ENCODE measurements around the gene CUL4A. TPM values are rescaled to one million over a fixed set of nuclear protein-coding genes. Genes with fewer than 3 reads are reported as not detected.

Gene CUL4A
- total and polyA plus RNA-seq, 9 of the 15 experiments (the other 6 are each of a cell fraction or from before 2014, with no cell fraction given), result 21.1 to 92.0 (median 63.2) TPM

DNA sequence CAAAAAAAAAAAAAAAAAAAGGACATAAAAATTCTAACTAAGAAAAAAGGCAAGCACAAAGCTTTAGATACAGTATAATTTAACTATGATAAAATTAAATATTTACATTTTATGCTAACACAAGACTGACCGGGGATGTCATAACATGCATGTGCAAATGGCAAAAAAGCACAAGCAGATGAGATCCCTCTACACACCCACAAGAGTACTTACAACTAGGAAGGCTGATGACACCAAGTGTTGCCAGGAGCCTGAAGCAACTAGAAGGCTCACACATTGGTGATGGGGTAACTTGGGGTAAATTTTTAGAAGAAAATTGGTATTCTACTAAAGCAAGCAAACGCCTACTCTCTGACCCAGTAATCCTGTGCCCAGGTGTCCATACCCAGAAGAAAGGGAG is 7.6 kb upstream of the CUL4A start (continued):
- TF ChIP-seq, protein P1, sequence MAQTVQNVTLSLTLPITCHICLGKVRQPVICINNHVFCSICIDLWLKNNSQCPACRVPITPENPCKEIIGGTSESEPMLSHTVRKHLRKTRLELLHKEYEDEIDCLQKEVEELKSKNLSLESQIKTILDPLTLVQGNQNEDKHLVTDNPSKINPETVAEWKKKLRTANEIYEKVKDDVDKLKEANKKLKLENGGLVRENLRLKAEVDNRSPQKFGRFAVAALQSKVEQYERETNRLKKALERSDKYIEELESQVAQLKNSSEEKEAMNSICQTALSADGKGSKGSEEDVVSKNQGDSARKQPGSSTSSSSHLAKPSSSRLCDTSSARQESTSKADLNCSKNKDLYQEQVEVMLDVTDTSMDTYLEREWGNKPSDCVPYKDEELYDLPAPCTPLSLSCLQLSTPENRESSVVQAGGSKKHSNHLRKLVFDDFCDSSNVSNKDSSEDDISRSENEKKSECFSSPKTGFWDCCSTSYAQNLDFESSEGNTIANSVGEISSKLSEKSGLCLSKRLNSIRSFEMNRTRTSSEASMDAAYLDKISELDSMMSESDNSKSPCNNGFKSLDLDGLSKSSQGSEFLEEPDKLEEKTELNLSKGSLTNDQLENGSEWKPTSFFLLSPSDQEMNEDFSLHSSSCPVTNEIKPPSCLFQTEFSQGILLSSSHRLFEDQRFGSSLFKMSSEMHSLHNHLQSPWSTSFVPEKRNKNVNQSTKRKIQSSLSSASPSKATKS (CRISPR knock-in tag; IDR thresholded peaks at IDR 0.05), result no peak

DNA sequence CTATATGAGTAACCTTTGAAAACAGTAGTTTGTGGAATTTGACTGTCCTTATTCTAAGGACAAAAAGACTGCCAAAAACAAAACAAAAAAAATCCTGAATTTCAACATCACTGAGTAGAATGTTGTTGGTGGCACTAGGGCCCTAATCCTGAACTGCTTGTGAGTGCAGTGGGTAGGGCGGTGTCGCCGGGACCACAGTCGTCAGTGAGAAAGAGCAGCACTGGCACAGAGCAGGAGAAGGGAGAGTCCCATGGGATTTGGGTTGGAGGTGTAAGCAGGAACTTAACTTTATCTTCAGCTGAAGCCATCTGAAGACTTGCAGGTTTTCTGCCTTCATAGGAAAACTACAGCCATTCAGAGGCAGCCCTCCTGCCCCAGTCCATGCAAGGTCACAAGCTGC is 6.5 kb upstream of the CUL4A start:
- Histone ChIP-seq H3K4me3 (no peak overlapping the region), H3K9me1 (ENCODE audit: control insufficient read depth, insufficient read depth, low read length) (peaks cover 5% of the 10 kb centered on the region), H3K79me2 (ENCODE audit: control insufficient read depth, insufficient read depth, low read length) (peaks cover 82% of the 10 kb centered on the region), H4K20me1 (replicated peaks; ENCODE audit: control insufficient read depth, insufficient read depth, low read length) (peaks cover 12% of the 10 kb centered on the region; the same call in 1 of the 2 replicates), H3K27me3 (ENCODE audit: control insufficient read depth in 2 of 2, insufficient read depth in 2 of 2, low read length in 2 of 2) (no peaks in the 10 kb centered on the region), H3K36me3 (ENCODE audit: control insufficient read depth, insufficient read depth, low read length) (peaks cover 90% of the 10 kb centered on the region), H2AFZ (ENCODE audit: low read depth, low read length) (no peak overlapping the region), H3K4me1 (replicated peaks in 1 of 2; ENCODE audit: control insufficient read depth in 2 of 2, insufficient read depth in 2 of 2, low read length in 2 of 2) (peaks cover 15 to 21% of the 10 kb centered on the region in 2 experiments; a peak in 4 of 5 replicates), H3K4me2 (ENCODE audit: insufficient read depth, low read length) (no peak overlapping the region), H3K9ac (ENCODE audit: insufficient read depth in 1 of 2, low read depth in 2 of 2, low read length in 2 of 2) (peak overlapping the region in 1 of 2 experiments; percentile 71; a peak in 2 of 4 replicates), H3K9me3 (replicated peaks; ENCODE audit: control insufficient read depth, insufficient read depth, low read depth, low read length) (no peaks in the 10 kb centered on the region), H3K27ac (ENCODE audit: extremely low read depth, low read depth, low read length) (no peak overlapping the region)
- 96% methylated on average over 4 of the region's 4 CpGs for WGBS (ENCODE audit: insufficient coverage, low coverage, missing lambda C conversion rate)
- ATAC-seq (no peak), DNase-seq (ENCODE audit: extremely low read depth in 1 of 4, low spot score in 3 of 4) (no peak), FAIRE-seq (no peak)
- in situ Hi-C loops (cut with MboI) (no loop called here), intact Hi-C loops (cut with micrococcal nuclease) (loop anchor here (10.0 kb wide), 1 partner anchor 192 kb away; no protein-coding TSS in a partner anchor)
- POLR2A ChIA-PET, result no interaction called here
- CTCF ChIA-PET (ENCODE audit: low intra/inter-chr PET ratio), result no interaction called here
- no TSS peak for BruUV-seq (replicated peaks)
- no peak for TF ChIP-seq MEIS2 (IDR thresholded peaks at IDR 0.05; ENCODE audit: partially characterized antibody)
- no peak for TF ChIP-seq TCF7L2 (IDR thresholded peaks at IDR 0.05; ENCODE audit: low read depth, low read length)
- TF ChIP-seq SMAD2 (IDR thresholded peaks at IDR 0.05; ENCODE audit: low read depth, low read length), result no peak
- no peak for TF ChIP-seq SLC30A9 (CRISPR knock-in tag; IDR thresholded peaks at IDR 0.05)
- TF ChIP-seq ZNF146 (CRISPR knock-in tag; IDR thresholded peaks at IDR 0.05; ENCODE audit: unreplicated experiment), result no peak
- no peak for TF ChIP-seq ETV5 (CRISPR knock-in tag; IDR thresholded peaks at IDR 0.05; ENCODE audit: low read depth)
- TF ChIP-seq ZNF263 (CRISPR knock-in tag; IDR thresholded peaks at IDR 0.05; ENCODE audit: borderline replicate concordance), result no peak
- TF ChIP-seq POLR2B (IDR thresholded peaks at IDR 0.05; ENCODE audit: low read depth, partially characterized antibody), result no peak
- TF ChIP-seq NFE2L1 (tag; IDR thresholded peaks at IDR 0.05; ENCODE audit: borderline replicate concordance, low read depth), result no peak
- no peak for TF ChIP-seq ARNT (IDR thresholded peaks at IDR 0.05)
- TF ChIP-seq, protein P2, sequence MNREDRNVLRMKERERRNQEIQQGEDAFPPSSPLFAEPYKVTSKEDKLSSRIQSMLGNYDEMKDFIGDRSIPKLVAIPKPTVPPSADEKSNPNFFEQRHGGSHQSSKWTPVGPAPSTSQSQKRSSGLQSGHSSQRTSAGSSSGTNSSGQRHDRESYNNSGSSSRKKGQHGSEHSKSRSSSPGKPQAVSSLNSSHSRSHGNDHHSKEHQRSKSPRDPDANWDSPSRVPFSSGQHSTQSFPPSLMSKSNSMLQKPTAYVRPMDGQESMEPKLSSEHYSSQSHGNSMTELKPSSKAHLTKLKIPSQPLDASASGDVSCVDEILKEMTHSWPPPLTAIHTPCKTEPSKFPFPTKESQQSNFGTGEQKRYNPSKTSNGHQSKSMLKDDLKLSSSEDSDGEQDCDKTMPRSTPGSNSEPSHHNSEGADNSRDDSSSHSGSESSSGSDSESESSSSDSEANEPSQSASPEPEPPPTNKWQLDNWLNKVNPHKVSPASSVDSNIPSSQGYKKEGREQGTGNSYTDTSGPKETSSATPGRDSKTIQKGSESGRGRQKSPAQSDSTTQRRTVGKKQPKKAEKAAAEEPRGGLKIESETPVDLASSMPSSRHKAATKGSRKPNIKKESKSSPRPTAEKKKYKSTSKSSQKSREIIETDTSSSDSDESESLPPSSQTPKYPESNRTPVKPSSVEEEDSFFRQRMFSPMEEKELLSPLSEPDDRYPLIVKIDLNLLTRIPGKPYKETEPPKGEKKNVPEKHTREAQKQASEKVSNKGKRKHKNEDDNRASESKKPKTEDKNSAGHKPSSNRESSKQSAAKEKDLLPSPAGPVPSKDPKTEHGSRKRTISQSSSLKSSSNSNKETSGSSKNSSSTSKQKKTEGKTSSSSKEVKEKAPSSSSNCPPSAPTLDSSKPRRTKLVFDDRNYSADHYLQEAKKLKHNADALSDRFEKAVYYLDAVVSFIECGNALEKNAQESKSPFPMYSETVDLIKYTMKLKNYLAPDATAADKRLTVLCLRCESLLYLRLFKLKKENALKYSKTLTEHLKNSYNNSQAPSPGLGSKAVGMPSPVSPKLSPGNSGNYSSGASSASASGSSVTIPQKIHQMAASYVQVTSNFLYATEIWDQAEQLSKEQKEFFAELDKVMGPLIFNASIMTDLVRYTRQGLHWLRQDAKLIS (CRISPR knock-in tag; IDR thresholded peaks at IDR 0.05), result no peak
- no peak for TF ChIP-seq BRF1 (IDR thresholded peaks at IDR 0.05; ENCODE audit: borderline replicate concordance, extremely low read depth, insufficient read length)
- TF ChIP-seq JUN (IDR thresholded peaks at IDR 0.05; ENCODE audit: borderline replicate concordance, low read depth, low read length), result no peak
- TF ChIP-seq JUN (CRISPR knock-in tag; IDR thresholded peaks at IDR 0.05; ENCODE audit: borderline replicate concordance), result no peak
- no peak for TF ChIP-seq MAFK (IDR thresholded peaks at IDR 0.05; ENCODE audit: low read length)

All from K562 (cell line).